ENCODE data around the gene NFXL1. TPM values are rescaled to one million over a fixed set of nuclear protein-coding genes. Genes with fewer than 3 reads are reported as not detected.

NFXL1 gene
- total and polyA plus RNA-seq, 3 donors from 2014 or later, result 26.9 to 35.3 (median 27.5) TPM

DNA sequence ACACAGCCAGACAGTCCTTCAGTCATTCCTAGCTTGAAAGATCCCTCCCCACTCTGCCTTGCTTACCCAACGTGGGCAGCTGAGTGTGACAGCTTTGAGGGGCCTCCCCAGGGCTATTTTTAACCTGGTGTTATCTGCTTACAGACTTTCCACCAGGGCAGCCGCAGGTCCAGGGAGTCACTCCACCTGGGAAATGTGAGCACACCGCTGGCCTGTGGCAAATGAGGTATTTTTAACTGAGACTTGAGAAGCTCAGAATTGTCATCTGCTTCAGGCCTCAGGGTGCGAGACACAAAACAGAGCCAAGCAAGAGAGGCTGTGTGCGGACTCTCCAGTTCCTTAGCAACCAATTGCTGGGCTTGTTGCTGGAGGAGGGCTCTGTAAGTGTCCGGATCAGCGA, 89.5 kb downstream of the NFXL1 start:
- TF ChIP-seq, protein P1, sequence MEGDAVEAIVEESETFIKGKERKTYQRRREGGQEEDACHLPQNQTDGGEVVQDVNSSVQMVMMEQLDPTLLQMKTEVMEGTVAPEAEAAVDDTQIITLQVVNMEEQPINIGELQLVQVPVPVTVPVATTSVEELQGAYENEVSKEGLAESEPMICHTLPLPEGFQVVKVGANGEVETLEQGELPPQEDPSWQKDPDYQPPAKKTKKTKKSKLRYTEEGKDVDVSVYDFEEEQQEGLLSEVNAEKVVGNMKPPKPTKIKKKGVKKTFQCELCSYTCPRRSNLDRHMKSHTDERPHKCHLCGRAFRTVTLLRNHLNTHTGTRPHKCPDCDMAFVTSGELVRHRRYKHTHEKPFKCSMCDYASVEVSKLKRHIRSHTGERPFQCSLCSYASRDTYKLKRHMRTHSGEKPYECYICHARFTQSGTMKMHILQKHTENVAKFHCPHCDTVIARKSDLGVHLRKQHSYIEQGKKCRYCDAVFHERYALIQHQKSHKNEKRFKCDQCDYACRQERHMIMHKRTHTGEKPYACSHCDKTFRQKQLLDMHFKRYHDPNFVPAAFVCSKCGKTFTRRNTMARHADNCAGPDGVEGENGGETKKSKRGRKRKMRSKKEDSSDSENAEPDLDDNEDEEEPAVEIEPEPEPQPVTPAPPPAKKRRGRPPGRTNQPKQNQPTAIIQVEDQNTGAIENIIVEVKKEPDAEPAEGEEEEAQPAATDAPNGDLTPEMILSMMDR (IDR thresholded peaks at IDR 0.05), result no peak
- TF ChIP-seq POLR2A (IDR thresholded peaks at IDR 0.05), result no peak
- H3K4me3 ChIP-seq, result no peak overlapping the region
- intact Hi-C loops (cut with DNase I; ENCODE audit: low total_unique reads), result no loop called here
- no peaks in the 10 kb centered on the region for H3K9me3 ChIP-seq
- H3K36me3 ChIP-seq (ENCODE audit: low read depth, missing control alignments), result no peaks in the 10 kb centered on the region
- H3K4me1 ChIP-seq, result no peaks in the 10 kb centered on the region
- no peak for DNase-seq
- H3K27me3 ChIP-seq, result no peaks in the 10 kb centered on the region
- H3K27ac ChIP-seq, result no peak overlapping the region
- 59 to 75% methylated on average over 3 to 7 of the region's 7 CpGs for WGBS, 2 donors

DNA sequence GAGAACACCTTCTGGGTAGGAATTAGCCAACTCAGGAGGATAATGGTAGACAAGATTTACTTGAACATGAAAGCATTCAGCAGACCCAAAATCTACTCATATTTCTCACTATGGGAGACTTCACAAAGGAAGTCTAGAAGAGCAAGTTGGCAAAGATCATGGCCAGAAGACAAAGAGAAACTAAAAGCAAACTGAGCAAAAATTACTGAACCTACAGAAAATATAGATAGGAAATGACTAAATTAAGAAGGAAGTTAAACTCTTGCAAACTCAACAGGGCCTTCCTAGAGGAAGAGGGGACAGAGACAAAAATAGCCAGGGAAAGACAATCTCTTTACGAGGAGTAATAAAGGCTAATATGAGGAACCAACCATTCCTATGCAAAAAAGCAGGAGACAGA, 95.2 kb downstream of the NFXL1 start:
- DNase-seq, result no peak
- TF ChIP-seq, protein P1 (IDR thresholded peaks at IDR 0.05), result no peak
- TF ChIP-seq POLR2A (IDR thresholded peaks at IDR 0.05), result no peak
- Histone ChIP-seq H3K27ac (no peak overlapping the region), H3K9me3 (no peaks in the 10 kb centered on the region), H3K4me1 (no peaks in the 10 kb centered on the region), H3K27me3 (no peaks in the 10 kb centered on the region), H3K36me3 (ENCODE audit: low read depth, missing control alignments) (no peaks in the 10 kb centered on the region), H3K4me3 (no peak overlapping the region)
- WGBS, 2 donors, result 55 to 66% methylated on average over 1 of the region's 1 CpG
- intact Hi-C loops (cut with DNase I; ENCODE audit: low total_unique reads), result no loop called here

DNA sequence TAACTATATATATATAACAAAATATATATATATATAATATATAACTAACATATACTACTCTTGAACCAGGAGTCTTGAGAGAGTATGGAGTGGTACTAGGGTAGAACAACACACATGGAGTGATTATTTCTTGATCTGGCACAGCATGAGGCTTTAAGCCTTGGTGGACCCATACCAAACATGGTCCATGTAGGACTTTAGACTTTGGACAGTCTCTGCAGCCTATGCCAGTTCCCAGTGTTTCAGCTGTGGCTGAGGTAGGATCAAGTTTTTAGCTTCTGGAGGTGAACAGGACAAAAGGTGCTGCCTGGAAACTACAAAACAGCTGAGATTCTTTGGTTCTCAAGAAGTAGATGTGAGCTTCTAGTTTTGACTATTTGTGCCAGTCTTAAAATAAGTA, 97.1 kb downstream of the NFXL1 start:
- Histone ChIP-seq H3K27me3 (no peaks in the 10 kb centered on the region), H3K4me3 (no peak overlapping the region), H3K9me3 (no peaks in the 10 kb centered on the region), H3K36me3 (ENCODE audit: low read depth, missing control alignments) (no peaks in the 10 kb centered on the region), H3K27ac (no peak overlapping the region), H3K4me1 (no peaks in the 10 kb centered on the region)
- intact Hi-C loops (cut with DNase I; ENCODE audit: low total_unique reads), result no loop called here
- TF ChIP-seq, protein P1 (IDR thresholded peaks at IDR 0.05), result no peak
- no peak for DNase-seq

DNA sequence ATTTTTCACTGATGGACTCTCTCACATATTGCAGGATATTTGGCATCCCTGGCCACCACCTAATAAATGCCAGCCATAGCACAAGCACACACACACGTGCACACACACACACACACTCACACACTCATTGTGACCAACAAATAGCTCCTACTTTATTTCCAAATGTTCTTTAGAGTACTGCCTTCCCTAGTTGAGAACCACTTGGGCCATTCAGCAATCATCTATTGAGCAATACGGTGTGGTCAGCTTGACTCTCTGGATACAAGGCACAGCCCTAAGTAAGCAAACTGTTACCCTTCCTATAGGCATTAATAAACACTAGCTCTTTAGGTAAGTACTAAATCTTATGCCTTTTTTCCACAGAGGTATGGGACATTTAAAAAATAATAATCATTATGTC, 97.6 kb downstream of the NFXL1 start:
- no peak overlapping the region for H3K27ac ChIP-seq
- H3K4me1 ChIP-seq, result no peaks in the 10 kb centered on the region
- 93 to 94% methylated on average over 2 of the region's 2 CpGs for WGBS, 2 donors
- no peaks in the 10 kb centered on the region for H3K9me3 ChIP-seq
- DNase-seq, result no peak
- no peaks in the 10 kb centered on the region for H3K36me3 ChIP-seq (ENCODE audit: low read depth, missing control alignments)
- H3K27me3 ChIP-seq, result no peaks in the 10 kb centered on the region
- intact Hi-C loops (cut with DNase I; ENCODE audit: low total_unique reads), result no loop called here
- H3K4me3 ChIP-seq, result no peak overlapping the region
- TF ChIP-seq, protein P1 (IDR thresholded peaks at IDR 0.05), result no peak
- no peak for TF ChIP-seq POLR2A (IDR thresholded peaks at IDR 0.05)

DNA sequence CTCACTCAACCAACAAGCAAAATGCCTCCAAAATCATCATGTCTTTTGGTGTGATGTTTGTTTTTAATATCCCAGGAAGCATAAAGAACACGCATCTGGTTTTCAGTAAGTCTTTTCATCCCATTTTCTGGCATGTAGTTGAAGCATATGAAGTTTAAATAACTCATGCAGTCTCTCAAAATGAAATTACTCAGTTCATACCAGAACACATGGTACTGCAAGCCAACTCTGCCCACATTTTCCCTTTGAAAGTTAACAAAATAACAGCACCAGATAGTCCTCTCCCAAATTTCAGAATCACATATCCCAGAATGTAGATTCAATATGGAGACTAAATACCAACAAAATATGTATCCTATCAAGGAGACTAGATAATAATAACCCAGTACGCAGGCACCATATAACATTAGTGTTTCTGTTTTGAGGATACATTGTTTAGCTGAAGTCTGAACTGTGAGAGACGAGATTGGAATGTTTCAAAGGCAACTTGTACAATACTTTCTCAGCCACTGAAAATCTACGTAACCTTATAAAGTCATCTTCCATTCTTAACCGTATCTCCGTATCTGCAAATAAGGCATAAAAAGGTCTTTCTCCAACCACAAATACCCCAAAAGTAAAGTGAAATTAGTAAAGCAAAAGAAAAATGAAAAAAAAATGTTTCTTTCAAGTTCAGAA, 99.6 kb downstream of the NFXL1 start:
- TF ChIP-seq, protein P1 (IDR thresholded peaks at IDR 0.05), result no peak
- TF ChIP-seq POLR2A (IDR thresholded peaks at IDR 0.05), result no peak
- H3K4me1 ChIP-seq, result no peaks in the 10 kb centered on the region
- H3K27ac ChIP-seq, result no peak overlapping the region
- WGBS, 2 donors, result 51 to 52% methylated on average over 6 of the region's 6 CpGs
- intact Hi-C loops (cut with DNase I; ENCODE audit: low total_unique reads), result no loop called here
- DNase-seq, result no peak
- H3K9me3 ChIP-seq, result no peaks in the 10 kb centered on the region
- H3K27me3 ChIP-seq, result no peaks in the 10 kb centered on the region
- no peak overlapping the region for H3K4me3 ChIP-seq
- no peaks in the 10 kb centered on the region for H3K36me3 ChIP-seq (ENCODE audit: low read depth, missing control alignments)

All from testis (tissue), 3 donors.